ENCODE data around the gene GNAI2. TPM values are rescaled to one million over a fixed set of nuclear protein-coding genes. Genes with fewer than 3 reads are reported as not detected.

Gene GNAI2
- total and polyA plus RNA-seq, 2 donors (not counting 3 experiments of a cell fraction or from before 2014, with no cell fraction given), result 767 to 1,875 TPM

- H2AFZ ChIP-seq (ENCODE audit: low read depth, low read length), result no peak overlapping the region
- H3K4me3 ChIP-seq (replicated peaks in 1 of 3; ENCODE audit: insufficient read depth in 1 of 3, low read depth in 1 of 3, low read length in 3 of 3), result no peak overlapping the region
- no peak for TF ChIP-seq MYC (IDR thresholded peaks at IDR 0.05; ENCODE audit: low read depth, low read length)
- no peak for TF ChIP-seq GATA2 (IDR thresholded peaks at IDR 0.05; ENCODE audit: insufficient read depth, insufficient read length, low read depth, low read length)
- peak; percentile 35 for TF ChIP-seq JUN (IDR thresholded peaks at IDR 0.05; ENCODE audit: borderline replicate concordance, insufficient read depth, insufficient read length, low read depth)
- TF ChIP-seq FOS (IDR thresholded peaks at IDR 0.05; ENCODE audit: borderline replicate concordance, insufficient read depth, low read length), result peak; percentile 68
- no peak for TF ChIP-seq CTCF (IDR thresholded peaks at IDR 0.05; ENCODE audit: extremely low read depth in 1 of 2, insufficient read depth in 1 of 2, low read depth in 1 of 2, low read length in 2 of 2)
- TF ChIP-seq, protein P1, sequence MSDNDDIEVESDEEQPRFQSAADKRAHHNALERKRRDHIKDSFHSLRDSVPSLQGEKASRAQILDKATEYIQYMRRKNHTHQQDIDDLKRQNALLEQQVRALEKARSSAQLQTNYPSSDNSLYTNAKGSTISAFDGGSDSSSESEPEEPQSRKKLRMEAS (IDR thresholded peaks at IDR 0.05; ENCODE audit: insufficient read depth, insufficient read length), result no peak
- TF ChIP-seq EZH2 (IDR thresholded peaks at IDR 0.05; ENCODE audit: borderline replicate concordance, low read depth, low read length, severe bottlenecking), result no peak
- no peak for TF ChIP-seq POLR2A (IDR thresholded peaks at IDR 0.05; ENCODE audit: low read depth, low read length)
- TF ChIP-seq POLR2AphosphoS5 (IDR thresholded peaks at IDR 0.05; ENCODE audit: insufficient read depth, low read depth, low read length), result peak; percentile 66
- no peaks in the 10 kb centered on the region for H3K27me3 ChIP-seq (ENCODE audit: control insufficient read depth in 2 of 2, insufficient read depth in 2 of 2, low read length in 2 of 2)
- H4K20me1 ChIP-seq (replicated peaks; ENCODE audit: control insufficient read depth, extremely low read depth, insufficient read depth, low read length), result no peaks in the 10 kb centered on the region
- peak; percentile 65 for DNase-seq (ENCODE audit: low read depth, low spot score)
- H3K36me3 ChIP-seq (ENCODE audit: control insufficient read depth in 2 of 2, extremely low read depth in 1 of 2, insufficient read depth in 2 of 2, low read length in 2 of 2), result peaks cover 7 to 48% of the 10 kb centered on the region in 2 experiments
- peak; percentile 84 for FAIRE-seq
- H3K9ac ChIP-seq (replicated peaks; ENCODE audit: extremely low read depth, insufficient read depth, low read length), result no peak overlapping the region
- dilution Hi-C loops (cut with MboI; ENCODE audit: extremely low pct_ligation_motif_present, low sequenced_read_pairs), result no loop called here
- H3K9me1 ChIP-seq (replicated peaks; ENCODE audit: control insufficient read depth, extremely low read depth, insufficient read depth, low read length), result no peaks in the 10 kb centered on the region
- peak overlapping the region; percentile 50 for H3K27ac ChIP-seq (ENCODE audit: insufficient read depth, low read depth, low read length)
- ChIA-PET CTCF (interaction anchor here (0.7 to 3.0 kb wide), 5 partner anchors 8 to 57 kb away, joined by 3 to 17 read pairs (median 4); no protein-coding TSS in a partner anchor), POLR2A (interaction anchor here (0.9 kb wide), 1 partner anchor 8 kb away, joined by 4 read pairs; no protein-coding TSS in a partner anchor)
- peaks cover 82% of the 10 kb centered on the region for H3K4me1 ChIP-seq (ENCODE audit: control insufficient read depth, extremely low read depth, insufficient read depth, low read length)
- intact Hi-C loops (cut with micrococcal nuclease), result no loop called here
- H3K79me2 ChIP-seq (ENCODE audit: control insufficient read depth, insufficient read depth, low read length), result peaks cover 83% of the 10 kb centered on the region
- H3K4me2 ChIP-seq (ENCODE audit: insufficient read depth, low read length), result no peak overlapping the region
- H3K9me3 ChIP-seq (replicated peaks; ENCODE audit: control insufficient read depth, insufficient read depth, low read length), result no peaks in the 10 kb centered on the region
- BruUV-seq (replicated peaks), result no TSS peak
Measured at GRCh38 chr3:50251220-50251619, 15.2 kb downstream of the GNAI2 start.

All from endothelial cell of umbilical vein (primary cell).